NCI-H1048 (cell line): ENCODE results near the gene CCR9.

Source experiments
- DNase-seq: peaks from one replicate; lab custom pipeline; 2025; lab: John Stamatoyannopoulos, UW

CCR9 gene

DNA sequence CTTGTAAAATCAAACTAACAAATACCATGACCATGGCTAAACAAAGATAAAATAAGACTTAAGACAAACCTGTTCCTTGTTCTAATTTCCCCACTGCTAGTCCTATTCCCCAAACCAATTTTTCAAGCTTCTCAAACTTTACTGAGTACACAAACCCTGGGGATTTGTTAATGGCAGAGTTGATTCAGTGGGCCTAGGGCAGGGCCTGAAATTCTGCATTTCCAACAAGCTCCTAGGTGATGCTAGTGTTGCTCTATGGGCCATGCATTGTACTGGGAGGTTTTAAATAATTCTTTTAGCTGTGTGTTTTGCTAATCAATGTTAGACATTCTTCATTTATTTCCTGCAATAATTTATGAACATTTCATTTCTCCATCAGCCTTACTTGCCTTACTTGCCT lies 13.3 kb upstream of the CCR9 start:
- DNase-seq, result no peak

DNA sequence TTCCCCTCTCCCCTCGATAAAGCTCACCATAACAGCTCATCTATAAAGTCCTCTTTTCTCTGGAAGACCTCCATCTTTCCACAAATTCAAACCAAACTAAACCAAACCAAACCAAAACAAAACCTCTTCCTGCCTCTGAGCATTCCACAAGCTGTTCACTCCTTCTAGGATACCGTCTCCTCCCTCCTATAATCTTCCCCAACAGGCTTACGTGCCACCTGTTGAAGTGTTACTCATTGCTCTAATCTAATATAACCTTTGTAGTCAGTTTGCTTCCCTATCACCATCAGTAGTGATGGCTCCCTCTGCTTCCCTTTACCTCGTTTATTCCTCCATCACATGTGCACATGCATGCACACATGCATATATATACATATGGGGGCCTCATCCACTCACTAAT lies 12.7 kb upstream of the CCR9 start:
- no peak for DNase-seq

- DNase-seq, result no peak
Observed at GRCh38 chr3:45874677-45875346, 11.5 kb upstream of the CCR9 start.

DNA sequence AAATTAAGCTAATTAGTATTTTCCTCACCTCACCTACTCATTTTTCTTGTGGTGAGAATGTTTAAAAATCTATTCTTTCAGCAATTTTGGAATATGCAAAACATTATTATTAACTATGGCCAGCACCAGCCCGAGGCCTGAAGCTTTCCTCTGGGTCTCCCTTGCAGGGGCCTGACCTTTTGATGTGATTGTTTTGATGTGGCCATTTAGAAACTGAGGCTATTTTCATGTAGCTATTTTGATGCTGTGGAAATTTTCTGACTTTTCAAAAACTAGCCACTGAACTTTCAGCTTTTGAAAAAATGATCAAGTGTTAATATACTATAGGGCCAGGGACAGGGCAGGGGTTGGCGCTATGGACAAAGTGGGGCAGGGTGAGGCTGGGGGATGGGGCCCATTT lies 8.2 kb upstream of the CCR9 start:
- no peak for DNase-seq

- DNase-seq, result no peak
Observed at GRCh38 chr3:45880725-45881077, 5.6 kb upstream of the CCR9 start.

GRCh38 chr3:45881078-45882022 lies 5.0 kb upstream of the CCR9 start:
- DNase-seq, result no peak

DNA sequence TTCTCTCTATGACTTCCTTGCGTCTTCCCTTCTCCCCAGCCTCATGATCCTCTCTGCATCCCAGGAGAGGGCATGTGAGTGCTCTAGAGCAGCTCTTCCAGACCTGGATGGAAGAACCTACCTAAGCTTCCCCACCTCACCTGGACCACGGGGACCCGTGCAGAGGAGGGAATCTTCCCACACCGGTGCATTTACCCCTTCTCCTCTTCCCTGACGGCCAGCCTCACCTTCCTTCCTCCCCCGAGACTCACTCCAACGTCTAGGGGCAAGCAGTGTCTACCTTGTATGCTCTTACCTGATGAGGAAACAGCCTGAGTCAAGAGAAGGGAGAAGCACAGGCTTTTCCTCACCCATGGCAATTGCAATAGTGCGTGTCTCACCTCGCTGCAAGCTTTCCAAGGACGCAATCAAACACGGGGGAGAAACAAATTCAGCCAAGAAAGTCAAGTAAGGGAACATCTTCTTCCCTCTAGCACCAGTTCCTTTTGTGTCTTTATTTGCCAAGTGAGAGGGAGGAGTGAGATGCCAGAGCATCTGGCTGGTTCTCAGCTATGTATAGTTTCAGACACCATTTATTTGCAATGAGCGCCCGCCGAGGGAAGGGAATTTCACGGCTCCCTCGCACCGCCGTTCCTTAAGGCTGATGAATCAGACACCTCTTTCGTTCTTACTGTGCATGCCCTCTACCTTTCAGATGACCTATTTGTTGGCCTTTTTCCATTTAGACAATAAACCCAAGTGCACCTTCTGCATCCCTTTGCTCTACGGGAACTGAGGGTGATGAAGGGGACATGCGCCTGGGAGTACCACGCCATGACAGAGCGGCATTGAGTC lies 1.8 kb upstream of the CCR9 start:
- DNase-seq, result no peak

- no peak for DNase-seq
Observed at GRCh38 chr3:45887285-45887684, 942 bp downstream of the CCR9 start.

DNA sequence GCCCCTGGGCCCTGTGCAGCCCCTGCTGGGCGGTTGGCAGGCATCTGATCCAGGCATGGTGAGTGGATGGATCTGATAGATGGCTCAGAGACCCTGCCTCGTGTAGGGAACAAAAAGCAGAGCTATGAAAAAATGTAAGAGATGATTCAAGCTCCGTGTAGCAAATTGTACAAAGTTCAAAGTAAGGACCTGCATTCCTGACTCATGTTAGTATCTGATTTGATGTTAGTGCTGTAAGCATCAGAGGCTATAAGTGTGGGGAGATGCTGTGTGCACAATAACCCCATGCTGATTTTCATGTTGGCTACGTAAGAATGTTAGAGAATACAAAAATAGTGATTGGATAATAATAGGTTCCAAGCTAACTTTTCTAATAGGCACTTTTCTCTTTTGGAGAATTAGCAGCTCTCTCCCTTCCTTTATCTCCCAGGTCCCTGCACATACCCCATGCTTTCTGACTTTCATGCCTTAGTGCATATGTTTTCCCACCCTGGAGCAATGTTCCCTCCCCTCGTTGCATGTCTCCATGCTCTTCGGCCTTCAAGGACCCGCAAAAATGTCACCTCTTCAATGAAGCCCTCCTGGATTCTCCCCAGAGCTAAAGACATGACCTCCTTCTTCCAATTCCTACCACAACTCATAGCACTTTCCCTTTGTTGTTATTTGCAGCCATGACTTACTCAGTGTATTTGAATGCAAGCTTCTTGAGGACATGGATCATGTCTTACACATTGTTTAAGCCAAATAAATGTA lies 1.6 kb downstream of the CCR9 start:
- DNase-seq, result no peak

- no peak for DNase-seq
Observed at GRCh38 chr3:45889337-45889736, 3.0 kb downstream of the CCR9 start.

GRCh38 chr3:45890405-45890804 lies 4.1 kb downstream of the CCR9 start:
- DNase-seq, result no peak

GRCh38 chr3:45892161-45892560 lies 5.8 kb downstream of the CCR9 start:
- no peak for DNase-seq

GRCh38 chr3:45894015-45894414 lies 7.7 kb downstream of the CCR9 start:
- DNase-seq, result no peak

DNA sequence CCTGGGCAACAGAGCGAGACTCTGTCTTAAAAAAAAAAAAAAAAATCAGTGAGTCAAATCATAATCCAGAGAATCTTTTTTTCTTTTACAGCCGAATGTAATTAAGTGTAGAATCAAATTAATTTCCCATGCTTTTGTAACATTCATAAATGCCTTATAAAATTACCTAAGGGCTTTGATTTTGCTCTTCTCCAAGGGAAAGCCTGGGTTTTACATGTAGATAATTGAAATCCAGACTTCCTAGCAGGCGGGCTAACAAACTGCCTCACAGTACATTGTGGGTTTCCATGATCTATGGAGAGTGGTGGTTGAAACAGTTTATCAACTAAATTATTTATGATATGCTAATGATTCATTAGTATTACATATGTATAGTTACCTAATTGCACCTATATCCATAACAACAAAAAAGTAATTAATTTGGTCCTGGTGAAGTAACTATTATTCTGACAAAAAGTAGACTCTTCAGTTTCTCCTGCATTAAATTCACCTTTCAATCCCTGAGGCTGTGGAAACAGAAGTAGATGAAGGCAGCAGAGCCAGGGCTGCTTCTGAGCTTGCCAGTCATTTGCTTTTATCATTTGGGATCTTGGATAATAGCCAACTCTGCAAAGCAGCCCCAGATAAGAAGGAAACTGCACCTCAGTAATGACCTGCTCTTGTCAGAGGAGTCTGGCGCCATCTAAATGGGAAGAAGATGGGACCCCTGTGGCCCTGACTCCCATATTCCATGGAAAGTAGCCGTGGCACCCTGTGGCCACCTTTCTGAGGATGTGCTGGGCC lies 9.5 kb downstream of the CCR9 start:
- no peak for DNase-seq

DNA sequence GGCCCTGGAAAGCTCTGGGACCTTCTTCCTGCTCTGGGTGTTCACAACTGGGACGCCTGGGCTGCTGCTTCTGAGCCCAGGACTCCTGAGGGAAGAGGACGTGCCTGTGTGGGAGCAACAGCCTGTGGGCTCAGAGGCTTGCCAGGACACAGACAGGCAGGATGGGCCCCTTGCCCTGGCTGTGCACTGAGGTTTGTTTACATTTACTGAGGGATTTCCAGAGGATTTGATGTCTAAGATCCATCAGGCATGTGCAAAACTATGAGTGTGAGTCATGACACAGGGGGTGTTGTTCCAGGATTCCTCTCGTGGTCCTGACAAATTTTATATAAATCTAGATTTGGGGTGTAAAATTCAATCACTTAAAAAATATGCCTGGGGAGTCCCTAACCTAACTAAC lies 10.6 kb downstream of the CCR9 start:
- no peak for DNase-seq

DNA sequence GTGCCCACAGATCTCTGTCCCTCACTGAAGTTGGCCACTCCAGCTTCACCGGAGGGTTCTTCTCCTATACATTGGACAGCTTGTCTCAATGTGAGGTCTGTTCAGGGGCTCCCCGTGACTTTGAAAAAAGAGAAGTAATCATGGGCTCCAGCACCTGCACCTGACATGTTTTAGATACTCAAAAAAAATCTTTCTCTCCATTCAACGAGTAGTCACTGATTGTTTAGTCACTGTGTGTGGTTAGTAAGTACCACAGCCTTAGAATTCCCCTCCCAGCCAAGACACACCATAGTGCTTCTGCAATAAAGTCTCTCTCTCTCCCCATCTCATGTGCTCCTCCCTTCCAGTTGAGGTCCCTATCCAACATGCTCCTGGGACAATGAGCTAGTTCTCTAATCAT lies 18.6 kb downstream of the CCR9 start:
- no peak for DNase-seq

GRCh38 chr3:45905755-45906154 lies 19.4 kb downstream of the CCR9 start:
- no peak for DNase-seq

- DNase-seq, result no peak
Observed at GRCh38 chr3:45906681-45907407, 20.5 kb downstream of the CCR9 start.

- no peak for DNase-seq
Observed at GRCh38 chr3:45907769-45908705, 21.7 kb downstream of the CCR9 start.
